HepG2 (cell line): ENCODE measurements around the gene HOXA6. TPM values are rescaled to one million over a fixed set of nuclear protein-coding genes. Genes with fewer than 3 reads are reported as not detected.

ENCODE experiments used
- CHCHD3 ChIP-seq: sonication (generic); formaldehyde crosslinking; IDR thresholded peaks from 2 replicates; pipeline ENCODE4 v1.8.0; 2022; ENCODE audit warnings: mild to moderate bottlenecking, missing genetic modification reagents, moderate library complexity
- MAFG ChIP-seq: sonication (generic); formaldehyde crosslinking; IDR thresholded peaks from 2 replicates; pipeline ENCODE4 v1.5.1; 2020; ENCODE audit warnings: mild to moderate bottlenecking, missing genetic modification reagents
- NFATC3 ChIP-seq: sonication (generic); formaldehyde crosslinking; IDR thresholded peaks from 2 replicates; pipeline ENCODE4 v1.5.1; 2020; ENCODE audit warnings: mild to moderate bottlenecking, missing genetic modification reagents
- NFYC ChIP-seq: IDR thresholded peaks from 2 replicates; pipeline ENCODE4 v1.6.1; 2016; ENCODE audit warnings: missing genetic modification reagents, missing compliant biosample characterization
- PATZ1 ChIP-seq: sonication (generic); formaldehyde crosslinking; IDR thresholded peaks from 2 replicates; pipeline ENCODE4 v1.4.0; 2020; ENCODE audit warnings: missing genetic modification reagents
- PRDM10 ChIP-seq: sonication (generic); formaldehyde crosslinking; IDR thresholded peaks from 2 replicates; pipeline ENCODE4 v1.4.0; 2020; ENCODE audit warnings: low read depth, missing genetic modification reagents
- REPIN1 ChIP-seq: sonication (generic); formaldehyde crosslinking; IDR thresholded peaks from 2 replicates; pipeline ENCODE4 v1.8.0; 2022; ENCODE audit warnings: missing genetic modification reagents, low read depth, mild to moderate bottlenecking, borderline replicate concordance
- RFX3 ChIP-seq: IDR thresholded peaks from 2 replicates; pipeline ENCODE4 v1.6.1; 2016; ENCODE audit warnings: missing biosample characterization, missing genetic modification reagents
- RORA ChIP-seq: sonication (generic); formaldehyde crosslinking; IDR thresholded peaks from 2 replicates; pipeline ENCODE4 v1.5.0; 2020; ENCODE audit warnings: mild to moderate bottlenecking, missing genetic modification reagents, moderate library complexity
- SP4 ChIP-seq: sonication (generic); formaldehyde crosslinking; IDR thresholded peaks from 2 replicates; pipeline ENCODE4 v1.8.1; 2023; ENCODE audit warnings: mild to moderate bottlenecking, missing genetic modification reagents
- TFE3 ChIP-seq: IDR thresholded peaks from 2 replicates; pipeline ENCODE4 v1.6.1; 2016
- ZNF383 ChIP-seq: sonication (generic); formaldehyde crosslinking; IDR thresholded peaks from 2 replicates; pipeline ENCODE4 v1.4.0; 2020; ENCODE audit warnings: missing genetic modification reagents, mild to moderate bottlenecking, borderline replicate concordance
- ZNF609 ChIP-seq: sonication (generic); formaldehyde crosslinking; IDR thresholded peaks from 2 replicates; pipeline ENCODE4 v1.4.0; 2020; ENCODE audit warnings: mild to moderate bottlenecking, missing genetic modification reagents, borderline replicate concordance
- ZNF780A ChIP-seq: sonication (generic); formaldehyde crosslinking; IDR thresholded peaks from 2 replicates; pipeline ENCODE4 v1.8.0; 2022; ENCODE audit warnings: mild to moderate bottlenecking, missing genetic modification reagents, moderate library complexity
- ZNF781 ChIP-seq: sonication (generic); formaldehyde crosslinking; IDR thresholded peaks from 2 replicates; pipeline ENCODE4 v1.5.1; 2020; ENCODE audit warnings: borderline replicate concordance, mild to moderate bottlenecking, missing genetic modification reagents; ENCODE audit errors: not compliant biosample characterization
- ZNF850 ChIP-seq: sonication (generic); formaldehyde crosslinking; conservative IDR thresholded peaks from 2 replicates; pipeline ENCODE4 v1.9.0; 2021; ENCODE audit warnings: mild to moderate bottlenecking, missing genetic modification reagents
- polyA plus RNA-seq, 8 experiments: library from polyadenylated mRNA; depleted of rRNA in 3 of 8; stranded (reverse) in 7 of 8; unstranded in 1 of 8; fragments of >200 nt; fragmentation: Illumina TruSeq in 4 of 8; extraction: Trizol in 4 of 8; gene quantifications; 2 replicates each; pipeline versions ENCODE4 v1.2.1 to v1.2.3, GENCODE V29; 2011 to 2016; ENCODE audit warnings: low read depth in 4 of 8, missing spikeins in 1 of 8, mixed read lengths in 1 of 8; ENCODE audit not compliant: insufficient read depth in 1 of 8
- total RNA-seq, 5 experiments: library from RNA; depleted of rRNA; stranded (reverse); fragments of >200 nt; fragmentation: Illumina TruSeq; extraction: Trizol; gene quantifications; 2 replicates each; pipeline ENCODE4 v1.2.3, GENCODE V29; 2016; ENCODE audit warnings: low read depth in 1 of 5

Gene HOXA6
- total and polyA plus RNA-seq, 2 of the 13 experiments (the other 11 are each of a cell fraction or from before 2014, with no cell fraction given) = 1.3 to 1.5 TPM

GRCh38 chr7:27143023-27143949 is 4.3 kb downstream of the HOXA6 start, which contains the start of gene HOXA5 (continued):
- peak; percentile 5; the same call in 1 of the 2 replicates for TF ChIP-seq PATZ1 (CRISPR knock-in tag)
- peak; percentile 54; the same call in 1 of the 2 replicates for TF ChIP-seq NFYC (CRISPR knock-in tag)
- TF ChIP-seq RFX3 = no peak
- TF ChIP-seq REPIN1 (CRISPR knock-in tag) = no peak
- no peak for TF ChIP-seq ZNF781 (CRISPR knock-in tag)
- TF ChIP-seq RORA = no peak
- no peak for TF ChIP-seq CHCHD3
- peak; percentile 16; the same call in 1 of the 2 replicates for TF ChIP-seq TFE3
- no peak for TF ChIP-seq ZNF383 (CRISPR knock-in tag)
- peak; percentile 1; the same call in 1 of the 2 replicates for TF ChIP-seq PRDM10
- no peak for TF ChIP-seq ZNF850 (CRISPR knock-in tag)
- no peak for TF ChIP-seq ZNF609 (CRISPR knock-in tag)
- TF ChIP-seq ZNF780A (CRISPR knock-in tag) = no peak
- TF ChIP-seq SP4 (CRISPR knock-in tag) = no peak
- TF ChIP-seq NFATC3 (CRISPR knock-in tag) = no peak
- no peak for TF ChIP-seq MAFG
